MCF 10A (cell line): ENCODE measurements around the gene ZNF565. TPM values are rescaled to one million over a fixed set of nuclear protein-coding genes. Genes with fewer than 3 reads are reported as not detected.

Experiments
- Bru-seq: library from RNA; stranded (reverse); fragments of 400-500 nt; gene quantifications from one replicate; lab custom pipeline; 2021; lab: Mats Ljungman, UMichigan
- BruChase-seq, 2 experiments: library from RNA; stranded (reverse); fragments of 400-500 nt; gene quantifications; one replicate each; lab custom pipeline; 2021; lab: Mats Ljungman, UMichigan
- BruUV-seq: library from RNA; stranded (reverse); fragments of 400-500 nt; replicated peaks from 2 replicates; lab custom pipeline; 2021; lab: Mats Ljungman, UMichigan
- CTCF ChIA-PET: fragments of 300-600 bp; sonication (Branson Sonifier 250); formaldehyde crosslinking; extraction: SDS; loops from one replicate; lab custom pipeline; 2021; ENCODE audit warnings: antibody characterized with exemption, inconsistent platforms; lab: Yijun Ruan, JAX
- POLR2A ChIA-PET: fragments of 300-600, 350-650 bp; sonication (Branson Sonifier 250); formaldehyde crosslinking; extraction: SDS; loops from one replicate; lab custom pipeline; 2020; ENCODE audit warnings: antibody characterized with exemption, inconsistent platforms; lab: Yijun Ruan, JAX
- DNase-seq: peaks from one replicate; pipeline ENCODE4 v3.0.0-alpha.2; 2018; ENCODE audit not compliant: unreplicated experiment
- H3K27ac Mint-ChIP-seq: one replicate; pipeline ENCODE4 v1.8.0; 2022; ENCODE audit warnings: mild to moderate bottlenecking, low read depth, mixed read lengths; ENCODE audit not compliant: unreplicated experiment
- H3K27me3 Mint-ChIP-seq: one replicate; pipeline ENCODE4 v1.8.0; 2022; ENCODE audit warnings: mixed read lengths; ENCODE audit not compliant: insufficient read depth, unreplicated experiment
- H3K36me3 Mint-ChIP-seq: one replicate; pipeline ENCODE4 v1.8.0; 2022; ENCODE audit warnings: mild to moderate bottlenecking, moderate library complexity, mixed read lengths; ENCODE audit not compliant: insufficient read depth, unreplicated experiment
- H3K4me1 Mint-ChIP-seq: one replicate; pipeline ENCODE4 v1.8.0; 2022; ENCODE audit warnings: mixed read lengths; ENCODE audit not compliant: insufficient read depth, unreplicated experiment
- H3K4me3 Mint-ChIP-seq: one replicate; pipeline ENCODE4 v1.8.0; 2022; ENCODE audit warnings: mild to moderate bottlenecking, moderate library complexity, mixed read lengths; ENCODE audit not compliant: unreplicated experiment
- H3K9me3 Mint-ChIP-seq: one replicate; pipeline ENCODE4 v1.8.0; 2022; ENCODE audit warnings: mixed read lengths; ENCODE audit not compliant: unreplicated experiment
- intact Hi-C: fragments of 100-400 bp; cut with micrococcal nuclease; formaldehyde crosslinking; loops from 2 replicates; pipeline ENCODE4 v1.14.1; 2022
- long read RNA-seq: library from polyadenylated mRNA; stranded (forward); transcript quantifications from one replicate; pipeline ENCODE4 v2.0.0, GENCODE V29; 2022
- total RNA-seq: library from RNA; stranded (reverse); gene quantifications from 2 replicates; pipeline ENCODE4 v1.2.3, GENCODE V29; 2022
- TF ChIP-seq, protein P1 (sequence below): fragments of 200-600 bp; IDR thresholded peaks from one replicate; pipeline ENCODE4 v1.8.0; 2022; ENCODE audit warnings: antibody characterized with exemption, mild to moderate bottlenecking; ENCODE audit not compliant: unreplicated experiment

ZNF565 gene
- 2.9 and 3.6 TPM in 2 replicates for total RNA-seq
- percentile 37 among the genes with signal in this experiment for Bru-seq, nascent RNA
- BruChase-seq, experiment 1, labeled RNA remaining after a 6-hour chase: percentile 33 among the genes with signal in this experiment
- BruChase-seq, experiment 2, labeled RNA remaining after a 2-hour chase: percentile 34 among the genes with signal in this experiment
- long read RNA-seq, partial matches to known transcripts: 0 of 58 reads
- long read RNA-seq, other reads (novel, unspliced or antisense): 53 of 58 reads

GRCh38 chr19:36214386-36215275 lies at the start of gene ZNF565, which contains the start of gene ZNF146:
ZNF565 (minus strand) TSS chr19:36214665; CDS start chr19:36201985, 12,680 bp downstream.
ZNF146 (plus strand) TSS chr19:36215106; CDS start chr19:36236441, 21,335 bp downstream.
- BruUV-seq: no TSS peak
- Mint-ChIP-seq H3K4me1 (peaks cover 6% of the 10 kb centered on the region), H3K9me3 (no peaks in the 10 kb centered on the region), H3K36me3 (peaks cover 23% of the 10 kb centered on the region), H3K27ac (no peak within 1 kb of the TSS), H3K27me3 (no peaks in the 10 kb centered on the region), H3K4me3 (no peak within 1 kb of the TSS)
- ChIA-PET CTCF (interaction anchor here (0.7 to 1.6 kb wide), 2 partner anchors 29 to 87 kb away, joined by 3 to 7 read pairs; no protein-coding TSS in a partner anchor), POLR2A (interaction anchor here (0.6 to 3.3 kb wide), 38 partner anchors 10 to 1443 kb away, joined by 3 to 24 read pairs (median 6); partner anchors contain the start of genes ALKBH6, CAPNS1, POLR2I and PSENEN)
- DNase-seq: peak; percentile 99
- intact Hi-C loops: loop anchor here (10.0 kb wide), 3 partner anchors 160 to 640 kb away; partner anchors contain the start of genes ZFP14, ZNF345 and ZNF567
- TF ChIP-seq, protein P1, sequence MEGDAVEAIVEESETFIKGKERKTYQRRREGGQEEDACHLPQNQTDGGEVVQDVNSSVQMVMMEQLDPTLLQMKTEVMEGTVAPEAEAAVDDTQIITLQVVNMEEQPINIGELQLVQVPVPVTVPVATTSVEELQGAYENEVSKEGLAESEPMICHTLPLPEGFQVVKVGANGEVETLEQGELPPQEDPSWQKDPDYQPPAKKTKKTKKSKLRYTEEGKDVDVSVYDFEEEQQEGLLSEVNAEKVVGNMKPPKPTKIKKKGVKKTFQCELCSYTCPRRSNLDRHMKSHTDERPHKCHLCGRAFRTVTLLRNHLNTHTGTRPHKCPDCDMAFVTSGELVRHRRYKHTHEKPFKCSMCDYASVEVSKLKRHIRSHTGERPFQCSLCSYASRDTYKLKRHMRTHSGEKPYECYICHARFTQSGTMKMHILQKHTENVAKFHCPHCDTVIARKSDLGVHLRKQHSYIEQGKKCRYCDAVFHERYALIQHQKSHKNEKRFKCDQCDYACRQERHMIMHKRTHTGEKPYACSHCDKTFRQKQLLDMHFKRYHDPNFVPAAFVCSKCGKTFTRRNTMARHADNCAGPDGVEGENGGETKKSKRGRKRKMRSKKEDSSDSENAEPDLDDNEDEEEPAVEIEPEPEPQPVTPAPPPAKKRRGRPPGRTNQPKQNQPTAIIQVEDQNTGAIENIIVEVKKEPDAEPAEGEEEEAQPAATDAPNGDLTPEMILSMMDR: no peak

GRCh38 chr19:36259211-36259610 lies 44.7 kb upstream of the ZNF565 start:
- DNase-seq: no peak
- Mint-ChIP-seq H3K27me3 (no peaks in the 10 kb centered on the region), H3K36me3 (no peaks in the 10 kb centered on the region), H3K4me3 (no peak overlapping the region), H3K9me3 (peaks cover 31% of the 10 kb centered on the region), H3K4me1 (no peaks in the 10 kb centered on the region), H3K27ac (no peak overlapping the region)
- intact Hi-C loops: no loop called here
- TF ChIP-seq, protein P1: no peak
- CTCF ChIA-PET: no interaction called here
- no TSS peak for BruUV-seq
- POLR2A ChIA-PET: no interaction called here

DNA sequence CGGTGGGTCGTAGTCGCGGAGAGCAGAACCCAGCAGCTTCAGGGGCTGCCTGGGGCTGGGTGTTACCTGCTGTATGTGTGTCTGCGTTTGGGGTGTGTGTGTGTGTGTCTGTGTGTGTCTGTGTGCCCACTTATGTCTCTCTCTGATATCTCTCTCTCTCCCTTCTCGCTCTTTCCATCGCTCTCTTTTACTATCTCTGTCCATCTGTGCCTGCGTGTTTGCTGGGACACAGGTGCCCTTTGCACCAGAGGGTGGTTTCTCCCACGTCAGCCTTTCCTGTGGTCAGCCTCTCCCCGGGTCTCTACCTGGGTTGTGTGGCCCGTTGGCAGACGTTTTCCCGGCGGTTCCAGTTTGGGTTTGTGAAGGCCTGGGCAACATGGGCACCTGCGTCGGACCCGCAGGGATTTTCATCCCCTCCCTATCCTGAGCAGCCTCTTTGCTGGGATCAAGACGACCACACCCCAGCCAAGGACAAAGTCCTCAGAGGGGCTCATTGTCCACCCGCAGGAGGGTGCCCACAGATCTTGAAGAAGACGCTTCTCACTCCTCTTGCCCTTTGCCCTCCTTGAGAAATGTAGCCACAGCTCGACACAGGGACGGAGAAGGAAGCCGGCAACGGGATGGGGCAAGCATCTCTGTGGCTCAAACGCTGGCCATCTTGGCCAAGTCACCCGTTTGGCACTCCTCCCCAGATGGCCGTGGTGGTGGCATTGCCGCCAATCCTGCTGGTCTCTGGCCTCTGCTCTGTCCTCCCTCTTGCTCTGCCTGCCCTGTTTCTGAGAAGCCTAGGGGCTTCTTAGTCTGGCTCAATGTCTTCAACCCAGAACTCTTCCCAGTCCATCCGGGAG lies 43.8 kb upstream of the ZNF565 start:
- H3K36me3 Mint-ChIP-seq: no peaks in the 10 kb centered on the region
- no peaks in the 10 kb centered on the region for H3K27me3 Mint-ChIP-seq
- DNase-seq: no peak
- ChIA-PET POLR2A (no interaction called here), CTCF (no interaction called here)
- H3K4me1 Mint-ChIP-seq: no peaks in the 10 kb centered on the region
- no peak overlapping the region for H3K27ac Mint-ChIP-seq
- H3K4me3 Mint-ChIP-seq: no peak overlapping the region
- H3K9me3 Mint-ChIP-seq: peaks cover 22% of the 10 kb centered on the region
- BruUV-seq: no TSS peak
- TF ChIP-seq, protein P1: no peak
- intact Hi-C loops: no loop called here
